ENCODE measurements around the gene RNF213.

RNF213 gene

GRCh38 chr17:80384078-80384960 lies 123.7 kb downstream of the RNF213 start:
- no peak for DNase-seq (ENCODE audit: low read depth)
- no peak overlapping the region for H3K4me3 ChIP-seq (ENCODE audit: low read length)
- no peak for TF ChIP-seq CTCF (conservative IDR thresholded peaks at IDR 0.05; ENCODE audit: low read depth, low read length)

GRCh38 chr17:80385046-80385445 lies 124.4 kb downstream of the RNF213 start:
- TF ChIP-seq CTCF (conservative IDR thresholded peaks at IDR 0.05; ENCODE audit: low read depth, low read length), result no peak
- DNase-seq (ENCODE audit: low read depth), result no peak
- H3K4me3 ChIP-seq (ENCODE audit: low read length), result no peak overlapping the region

- H3K4me3 ChIP-seq (ENCODE audit: low read length), result no peak overlapping the region
- DNase-seq (ENCODE audit: low read depth), result no peak
- TF ChIP-seq CTCF (conservative IDR thresholded peaks at IDR 0.05; ENCODE audit: low read depth, low read length), result no peak
Observed at GRCh38 chr17:80386341-80386740, 125.7 kb downstream of the RNF213 start.

GRCh38 chr17:80387071-80387470 lies 126.4 kb downstream of the RNF213 start:
- TF ChIP-seq CTCF (conservative IDR thresholded peaks at IDR 0.05; ENCODE audit: low read depth, low read length), result no peak
- no peak for DNase-seq (ENCODE audit: low read depth)

GRCh38 chr17:80388175-80388574 lies 127.5 kb downstream of the RNF213 start:
- no peak for DNase-seq (ENCODE audit: low read depth)
- no peak overlapping the region for H3K4me3 ChIP-seq (ENCODE audit: low read length)
- TF ChIP-seq CTCF (conservative IDR thresholded peaks at IDR 0.05; ENCODE audit: low read depth, low read length), result no peak

More at GRCh38 chr17:80387071-80387470, 126.4 kb downstream of the RNF213 start:
- H3K4me3 ChIP-seq (ENCODE audit: low read length), result no peak overlapping the region

GRCh38 chr17:80388601-80389000 lies 127.9 kb downstream of the RNF213 start:
- no peak for DNase-seq (ENCODE audit: low read depth)
- H3K4me3 ChIP-seq (ENCODE audit: low read length), result no peak overlapping the region
- TF ChIP-seq CTCF (conservative IDR thresholded peaks at IDR 0.05; ENCODE audit: low read depth, low read length), result no peak
